HCT116 (cell line): Measurements from ENCODE around the gene PARP9. TPM values are rescaled to one million over a fixed set of nuclear protein-coding genes. Genes with fewer than 3 reads are reported as not detected.

ENCODE experiments used
- ATAC-seq: fragments of 200-7000 bp; cut with Tn5 transposase; 2 replicates; pipeline ENCODE4 v1.9.1; 2020; ENCODE audit warnings: mild to moderate bottlenecking, moderate library complexity
- BruUV-seq: library from RNA; stranded (reverse); fragments of 400-500 nt; replicated peaks from 2 replicates; lab custom pipeline; 2021; lab: Mats Ljungman, UMichigan
- CTCF ChIA-PET: fragments of 300-600 bp; sonication (Branson Sonifier 250); formaldehyde crosslinking; loops from one replicate; lab custom pipeline; 2021; ENCODE audit warnings: antibody characterized with exemption; lab: Charles Lee
- POLR2A ChIA-PET: fragments of 300-600, 350-600 bp; sonication (Branson Sonifier 250); formaldehyde crosslinking; loops from one replicate; lab custom pipeline; 2021; ENCODE audit warnings: antibody characterized with exemption; lab: Charles Lee
- RAD21 ChIA-PET, 2 experiments: fragments of 300-600 bp; sonication (Branson Sonifier 250); formaldehyde crosslinking; loops; one replicate each; lab custom pipeline; 2023; ENCODE audit warnings: low total read pairs in 2 of 2; ENCODE audit not compliant: uncharacterized antibody in 2 of 2, unreplicated experiment in 2 of 2, low non-redundant PET in 1 of 2; lab: Charles Lee
- DNase-seq: peaks from one replicate; pipeline ENCODE4 v3.0.0-alpha.2; 2010; ENCODE audit warnings: low read depth, low spot score
- H2AFZ ChIP-seq: fragments of 200-600 bp; shearing (Covaris generic), sonication (generic); 2 replicates; pipeline ENCODE4 v1.6.1; 2017; ENCODE audit warnings: low read depth, mixed run types, mixed read lengths, antibody characterized with exemption, low read length; ENCODE audit not compliant: poor library complexity, severe bottlenecking
- H3K27ac ChIP-seq: 2 replicates; pipeline ENCODE4 v1.5.1; 2012; ENCODE audit warnings: low read depth, low read length
- H3K27me3 ChIP-seq: fragments of 200-600 bp; sonication (generic); 2 replicates; pipeline ENCODE4 v1.6.1; 2016; ENCODE audit warnings: mixed run types, low read length, mixed read lengths; ENCODE audit not compliant: insufficient read depth
- H3K36me3 ChIP-seq, 2 experiments: fragments of 200-500 bp in 1 of 2; fragments of 200-600 bp in 1 of 2; sonication (Bioruptor generic) in 1 of 2; sonication (generic) in 1 of 2; 2 replicates each; pipeline versions ENCODE4 v1.5.1 to v1.6.1; 2014 to 2016; ENCODE audit warnings: low read length in 2 of 2, inconsistent platforms in 1 of 2, mixed read lengths in 1 of 2, mixed run types in 1 of 2; ENCODE audit not compliant: insufficient read depth in 2 of 2, control insufficient read depth in 1 of 2
- H3K4me1 ChIP-seq, 2 experiments: fragments of 200-600 bp in 1 of 2; sonication (generic) in 1 of 2; 2 replicates each; pipeline versions ENCODE4 v1.5.1 to v1.6.1; 2012 to 2017; ENCODE audit warnings: low read length in 2 of 2, inconsistent platforms in 1 of 2, mild to moderate bottlenecking in 1 of 2, mixed read lengths in 1 of 2, mixed run types in 1 of 2, moderate library complexity in 1 of 2; ENCODE audit not compliant: insufficient read depth in 2 of 2, control insufficient read depth in 1 of 2
- H3K4me2 ChIP-seq: fragments of 200-600 bp; sonication (generic); 2 replicates; pipeline ENCODE4 v1.6.1; 2017; ENCODE audit warnings: mixed run types, low read length, mixed read lengths
- H3K4me3 ChIP-seq, 2 experiments: fragments of 200-600 bp in 1 of 2; sonication (generic) in 1 of 2; replicated peaks in 1 of 2; 2 replicates each; pipeline ENCODE4 v1.5.1; 2011 to 2016; ENCODE audit warnings: low read length in 2 of 2, control low read depth in 1 of 2, low read depth in 1 of 2, mild to moderate bottlenecking in 1 of 2, mixed read lengths in 1 of 2, mixed run types in 1 of 2
- H3K79me2 ChIP-seq: fragments of 200-600 bp; sonication (generic); 2 replicates; pipeline ENCODE4 v1.6.1; 2017; ENCODE audit warnings: mild to moderate bottlenecking, mixed run types, low read length, moderate library complexity, mixed read lengths; ENCODE audit not compliant: insufficient read depth
- H3K9ac ChIP-seq: fragments of 200-600 bp; sonication (generic); 2 replicates; pipeline ENCODE4 v1.6.1; 2016; ENCODE audit warnings: low read length, mixed read lengths
- H3K9me2 ChIP-seq: fragments of 200-600 bp; sonication (generic), shearing (Covaris generic); 2 replicates; pipeline ENCODE4 v1.6.1; 2017; ENCODE audit warnings: mixed run types, mild to moderate bottlenecking, moderate library complexity; ENCODE audit not compliant: insufficient read depth
- H3K9me3 ChIP-seq, 2 experiments: fragments of 200-500 bp in 1 of 2; fragments of 200-600 bp in 1 of 2; sonication (Bioruptor generic) in 1 of 2; sonication (generic) in 1 of 2; 2 replicates each; pipeline ENCODE4 v1.6.1; 2014 to 2017; ENCODE audit warnings: low read length in 2 of 2, mixed read lengths in 2 of 2, inconsistent platforms in 1 of 2, low read depth in 1 of 2, mild to moderate bottlenecking in 1 of 2, mixed run types in 1 of 2, moderate library complexity in 1 of 2; ENCODE audit not compliant: control insufficient read depth in 1 of 2, insufficient read depth in 1 of 2
- H4K20me1 ChIP-seq: fragments of 200-600 bp; sonication (generic), shearing (Covaris generic); 2 replicates; pipeline ENCODE4 v1.6.1; 2017; ENCODE audit warnings: mixed run types, mild to moderate bottlenecking, moderate library complexity; ENCODE audit not compliant: insufficient read depth
- CEBPB ChIP-seq: IDR thresholded peaks from 2 replicates; pipeline ENCODE4 v1.6.1; 2012; ENCODE audit warnings: low read depth
- ELF1 ChIP-seq: IDR thresholded peaks from 2 replicates; pipeline ENCODE4 v1.6.1; 2012; ENCODE audit warnings: low read depth, borderline replicate concordance
- JUND ChIP-seq: IDR thresholded peaks from 2 replicates; pipeline ENCODE4 v1.6.1; 2012
- MAX ChIP-seq: IDR thresholded peaks from 2 replicates; pipeline ENCODE4 v1.6.1; 2012
- POLR2A ChIP-seq: IDR thresholded peaks from 2 replicates; pipeline ENCODE4 v1.7.0; 2011; ENCODE audit warnings: borderline replicate concordance; ENCODE audit not compliant: insufficient read depth, insufficient read length; ENCODE audit errors: extremely low read depth
- POLR2AphosphoS5 ChIP-seq: IDR thresholded peaks from 2 replicates; pipeline ENCODE4 v1.6.1; 2011; ENCODE audit warnings: mild to moderate bottlenecking, low read depth, low read length, moderate library complexity
- RAD21 ChIP-seq: IDR thresholded peaks from 2 replicates; pipeline ENCODE4 v1.6.1; 2012; ENCODE audit warnings: low read depth, mild to moderate bottlenecking
- TCF7L2 ChIP-seq: IDR thresholded peaks from 2 replicates; pipeline ENCODE4 v1.7.0; 2011; ENCODE audit warnings: borderline replicate concordance, inconsistent platforms; ENCODE audit not compliant: insufficient read depth, insufficient read length; ENCODE audit errors: extremely low read depth
- ZBTB33 ChIP-seq: IDR thresholded peaks from 2 replicates; pipeline ENCODE4 v1.6.1; 2011; ENCODE audit warnings: mild to moderate bottlenecking, low read length, moderate library complexity; ENCODE audit not compliant: insufficient replicate concordance; ENCODE audit errors: extremely low read depth
- intact Hi-C: fragments of 100-400 bp; cut with micrococcal nuclease; formaldehyde crosslinking; loops from 2 replicates; pipeline ENCODE4 v1.10.0; 2022
- total RNA-seq: library from RNA; stranded (reverse); gene quantifications from one replicate; pipeline ENCODE4 v1.2.1, GENCODE V29; 2021; ENCODE audit not compliant: unreplicated experiment

Gene PARP9
- total RNA-seq, 1 experiment from 2014 or later = 9.5 TPM

- no peak for TF ChIP-seq ZBTB33
Measured at GRCh38 chr3:122609798-122610559, 45.9 kb upstream of the PARP9 start (continued).

DNA sequence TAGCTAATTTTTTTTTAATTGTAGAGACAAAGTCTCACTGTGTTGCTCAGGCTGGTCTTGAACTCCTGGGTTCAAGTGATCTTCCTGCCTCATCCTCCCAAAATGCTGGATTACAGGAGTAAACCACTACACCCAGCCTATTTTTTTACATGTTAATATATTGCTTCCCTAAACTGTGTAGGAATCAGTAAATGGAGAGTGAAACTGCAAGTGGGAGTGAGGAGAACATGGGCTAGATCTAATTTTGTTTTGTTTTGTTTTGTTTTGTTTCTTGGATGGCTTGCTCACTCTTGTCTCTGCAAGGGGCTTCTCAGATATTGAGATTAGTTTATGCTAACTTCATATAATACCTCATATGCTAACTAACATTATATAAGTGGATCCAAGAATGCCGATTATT, 44.8 kb upstream of the PARP9 start:
- RAD21 ChIA-PET = no interaction called here
- POLR2A ChIA-PET = no interaction called here
- H3K9ac ChIP-seq = no peak overlapping the region
- intact Hi-C loops = no loop called here
- H3K4me1 ChIP-seq = peaks cover 3 to 15% of the 10 kb centered on the region in 2 experiments; a peak in 3 of 4 replicates
- H3K27me3 ChIP-seq = no peaks in the 10 kb centered on the region
- ATAC-seq (no peak), DNase-seq (no peak)
- H3K4me2 ChIP-seq = no peak overlapping the region
- no TSS peak for BruUV-seq
- CTCF ChIA-PET = no interaction called here
- no peaks in the 10 kb centered on the region for H3K79me2 ChIP-seq
- H3K36me3 ChIP-seq = no peaks in the 10 kb centered on the region
- H4K20me1 ChIP-seq = no peaks in the 10 kb centered on the region
- no peak overlapping the region for H2AFZ ChIP-seq
- H3K27ac ChIP-seq = no peak overlapping the region
- no peak overlapping the region for H3K4me3 ChIP-seq
- TF ChIP-seq JUND (no peak), TCF7L2 (no peak), ELF1 (no peak), POLR2A (no peak), CEBPB (no peak), POLR2AphosphoS5 (no peak), MAX (no peak), RAD21 (no peak)
- H3K9me3 ChIP-seq = no peaks in the 10 kb centered on the region
- H3K9me2 ChIP-seq = no peaks in the 10 kb centered on the region
